ENCODE measurements around the gene PRKCA. TPM values are rescaled to one million over a fixed set of nuclear protein-coding genes. Genes with fewer than 3 reads are reported as not detected.

The PRKCA gene
- total RNA-seq, 1 donor from 2014 or later: 2.2 TPM

GRCh38 chr17:66810951-66811682, 508.7 kb downstream of the PRKCA start:
- Mint-ChIP-seq H3K27me3 (peaks cover 21% of the 10 kb centered on the region), H3K27ac (no peak overlapping the region), H3K36me3 (ENCODE audit: low read depth) (no peaks in the 10 kb centered on the region), H3K9me3 (no peaks in the 10 kb centered on the region), H3K4me3 (no peak overlapping the region), H3K4me1 (peaks cover 1% of the 10 kb centered on the region)
- TF ChIP-seq, protein P1, sequence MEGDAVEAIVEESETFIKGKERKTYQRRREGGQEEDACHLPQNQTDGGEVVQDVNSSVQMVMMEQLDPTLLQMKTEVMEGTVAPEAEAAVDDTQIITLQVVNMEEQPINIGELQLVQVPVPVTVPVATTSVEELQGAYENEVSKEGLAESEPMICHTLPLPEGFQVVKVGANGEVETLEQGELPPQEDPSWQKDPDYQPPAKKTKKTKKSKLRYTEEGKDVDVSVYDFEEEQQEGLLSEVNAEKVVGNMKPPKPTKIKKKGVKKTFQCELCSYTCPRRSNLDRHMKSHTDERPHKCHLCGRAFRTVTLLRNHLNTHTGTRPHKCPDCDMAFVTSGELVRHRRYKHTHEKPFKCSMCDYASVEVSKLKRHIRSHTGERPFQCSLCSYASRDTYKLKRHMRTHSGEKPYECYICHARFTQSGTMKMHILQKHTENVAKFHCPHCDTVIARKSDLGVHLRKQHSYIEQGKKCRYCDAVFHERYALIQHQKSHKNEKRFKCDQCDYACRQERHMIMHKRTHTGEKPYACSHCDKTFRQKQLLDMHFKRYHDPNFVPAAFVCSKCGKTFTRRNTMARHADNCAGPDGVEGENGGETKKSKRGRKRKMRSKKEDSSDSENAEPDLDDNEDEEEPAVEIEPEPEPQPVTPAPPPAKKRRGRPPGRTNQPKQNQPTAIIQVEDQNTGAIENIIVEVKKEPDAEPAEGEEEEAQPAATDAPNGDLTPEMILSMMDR (IDR thresholded peaks at IDR 0.05): no peak
- intact Hi-C loops (cut with micrococcal nuclease): no loop called here
- CTCF ChIA-PET: no interaction called here
- DNase-seq (no peak), ATAC-seq (ENCODE audit: low read depth) (no peak)
- POLR2A ChIA-PET: no interaction called here

- peaks cover 21% of the 10 kb centered on the region for H3K27me3 Mint-ChIP-seq
- POLR2A ChIA-PET: no interaction called here
- no peak overlapping the region for H3K4me3 Mint-ChIP-seq
- intact Hi-C loops (cut with micrococcal nuclease): no loop called here
- no peaks in the 10 kb centered on the region for H3K36me3 Mint-ChIP-seq (ENCODE audit: low read depth)
- CTCF ChIA-PET: no interaction called here
- DNase-seq (no peak), ATAC-seq (ENCODE audit: low read depth) (no peak)
- H3K4me1 Mint-ChIP-seq: peaks cover 1% of the 10 kb centered on the region
- TF ChIP-seq, protein P1 (IDR thresholded peaks at IDR 0.05): no peak
- H3K27ac Mint-ChIP-seq: no peak overlapping the region
- H3K9me3 Mint-ChIP-seq: no peaks in the 10 kb centered on the region
These were observed 509.3 kb downstream of the PRKCA start for GRCh38 chr17:66811683-66812054.

DNA sequence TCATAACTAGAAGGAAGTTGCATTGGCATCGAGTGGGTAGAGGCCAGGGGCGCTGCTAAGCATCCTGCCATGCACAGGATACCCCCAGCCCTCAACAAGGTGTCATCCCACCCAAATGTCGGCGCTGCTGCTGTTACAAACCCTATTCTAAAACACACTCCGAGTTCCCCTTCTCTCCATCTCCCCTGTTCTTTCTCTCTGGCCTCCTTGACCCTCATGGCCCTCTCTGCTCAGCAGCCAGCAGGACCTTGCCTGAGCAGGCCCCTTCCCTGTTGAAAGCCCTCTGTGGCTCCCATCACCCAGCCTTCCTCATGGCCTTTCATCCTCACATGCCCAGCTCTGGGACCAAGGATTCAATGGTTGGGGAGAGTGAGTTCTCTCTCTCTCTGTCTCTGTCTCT, 510.2 kb downstream of the PRKCA start:
- CTCF ChIA-PET: no interaction called here
- no peak for ATAC-seq (ENCODE audit: low read depth)

GRCh38 chr17:66813296-66813695, 510.9 kb downstream of the PRKCA start:
- no peak for ATAC-seq (ENCODE audit: low read depth)
- no peak for DNase-seq
- Mint-ChIP-seq H3K9me3 (peaks cover 13% of the 10 kb centered on the region), H3K4me1 (no peaks in the 10 kb centered on the region), H3K36me3 (ENCODE audit: low read depth) (no peaks in the 10 kb centered on the region), H3K27me3 (peaks cover 9% of the 10 kb centered on the region), H3K4me3 (no peak overlapping the region), H3K27ac (no peak overlapping the region)
- POLR2A ChIA-PET: no interaction called here
- intact Hi-C loops (cut with micrococcal nuclease): no loop called here
- TF ChIP-seq, protein P1 (IDR thresholded peaks at IDR 0.05): no peak
- CTCF ChIA-PET: no interaction called here

More for the DNA sequence above, 510.2 kb downstream of the PRKCA start:
- H3K4me3 Mint-ChIP-seq: no peak overlapping the region
- peaks cover 17% of the 10 kb centered on the region for H3K27me3 Mint-ChIP-seq
- TF ChIP-seq, protein P1 (IDR thresholded peaks at IDR 0.05): no peak
- H3K9me3 Mint-ChIP-seq: peaks cover 7% of the 10 kb centered on the region
- peaks cover 1% of the 10 kb centered on the region for H3K4me1 Mint-ChIP-seq
- H3K27ac Mint-ChIP-seq: no peak overlapping the region
- intact Hi-C loops (cut with micrococcal nuclease): no loop called here
- DNase-seq: no peak
- POLR2A ChIA-PET: no interaction called here
- no peaks in the 10 kb centered on the region for H3K36me3 Mint-ChIP-seq (ENCODE audit: low read depth)

DNA sequence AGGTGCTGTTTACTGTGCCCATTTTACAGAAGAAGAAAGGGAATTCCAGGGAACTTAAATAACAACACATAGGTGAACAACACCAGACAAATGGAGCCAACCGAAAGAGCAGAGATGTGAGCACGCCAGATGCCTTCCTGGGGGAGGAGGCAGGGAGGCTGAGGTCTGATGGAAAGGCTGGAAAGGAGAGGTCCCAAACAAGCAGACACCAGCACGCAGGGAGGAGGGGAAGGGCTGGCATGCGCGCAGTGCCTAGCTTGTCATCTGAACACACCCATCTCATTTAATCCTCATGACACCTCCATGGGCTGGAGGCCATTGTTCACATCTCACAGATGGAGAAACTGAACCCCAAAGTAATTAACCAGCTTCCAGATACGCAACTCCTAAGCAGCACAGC, 511.6 kb downstream of the PRKCA start:
- ATAC-seq (ENCODE audit: low read depth) (no peak), DNase-seq (no peak)
- intact Hi-C loops (cut with micrococcal nuclease): no loop called here
- Mint-ChIP-seq H3K36me3 (ENCODE audit: low read depth) (no peaks in the 10 kb centered on the region), H3K4me1 (no peaks in the 10 kb centered on the region), H3K27ac (no peak overlapping the region), H3K4me3 (no peak overlapping the region), H3K9me3 (peaks cover 17% of the 10 kb centered on the region), H3K27me3 (peaks cover 5% of the 10 kb centered on the region)
- ChIA-PET CTCF (no interaction called here), POLR2A (no interaction called here)
- TF ChIP-seq, protein P1 (IDR thresholded peaks at IDR 0.05): no peak
